Sigmoid colon (tissue), 4 donors: ENCODE measurements around the gene TEK.

Source experiments
- POLR2AphosphoS5 ChIP-seq, 4 donors: sonication (generic); formaldehyde crosslinking; IDR thresholded peaks; one replicate each; pipeline ENCODE4 v1.6.1; 2017; ENCODE audit warnings: antibody characterized with exemption in 4 of 4
- TF ChIP-seq, protein P1 (sequence below), 4 experiments: fragments of 450-650 bp in 3 of 4; fragments of 200-600 bp in 1 of 4; IDR thresholded peaks; one replicate each; pipeline ENCODE4 v1.5.1; 2016 to 2019; ENCODE audit warnings: antibody characterized with exemption in 4 of 4, mild to moderate bottlenecking in 3 of 4, moderate library complexity in 2 of 4

DNA sequence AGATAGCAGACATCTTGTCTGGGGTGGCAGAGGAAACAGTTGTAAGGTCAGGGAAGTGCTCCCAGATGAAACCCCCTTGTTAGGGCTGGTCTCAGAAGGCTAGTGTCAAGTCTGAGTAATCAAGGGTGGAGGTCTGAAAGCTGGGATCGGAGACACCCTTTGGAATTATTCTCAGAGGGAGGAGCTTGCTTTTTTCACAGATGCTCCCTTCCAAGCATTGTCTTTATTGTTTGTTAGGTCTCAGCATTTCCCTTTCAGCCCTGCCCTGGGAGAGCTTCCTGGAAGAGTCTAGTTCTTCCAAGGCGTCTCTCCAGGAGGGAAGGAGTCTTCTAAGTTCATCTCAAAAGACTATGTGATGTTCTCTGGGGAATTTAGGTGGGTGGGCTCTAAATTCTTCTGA lies 3.2 kb downstream of the TEK start:
- TF ChIP-seq, protein P1, sequence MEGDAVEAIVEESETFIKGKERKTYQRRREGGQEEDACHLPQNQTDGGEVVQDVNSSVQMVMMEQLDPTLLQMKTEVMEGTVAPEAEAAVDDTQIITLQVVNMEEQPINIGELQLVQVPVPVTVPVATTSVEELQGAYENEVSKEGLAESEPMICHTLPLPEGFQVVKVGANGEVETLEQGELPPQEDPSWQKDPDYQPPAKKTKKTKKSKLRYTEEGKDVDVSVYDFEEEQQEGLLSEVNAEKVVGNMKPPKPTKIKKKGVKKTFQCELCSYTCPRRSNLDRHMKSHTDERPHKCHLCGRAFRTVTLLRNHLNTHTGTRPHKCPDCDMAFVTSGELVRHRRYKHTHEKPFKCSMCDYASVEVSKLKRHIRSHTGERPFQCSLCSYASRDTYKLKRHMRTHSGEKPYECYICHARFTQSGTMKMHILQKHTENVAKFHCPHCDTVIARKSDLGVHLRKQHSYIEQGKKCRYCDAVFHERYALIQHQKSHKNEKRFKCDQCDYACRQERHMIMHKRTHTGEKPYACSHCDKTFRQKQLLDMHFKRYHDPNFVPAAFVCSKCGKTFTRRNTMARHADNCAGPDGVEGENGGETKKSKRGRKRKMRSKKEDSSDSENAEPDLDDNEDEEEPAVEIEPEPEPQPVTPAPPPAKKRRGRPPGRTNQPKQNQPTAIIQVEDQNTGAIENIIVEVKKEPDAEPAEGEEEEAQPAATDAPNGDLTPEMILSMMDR (IDR thresholded peaks at IDR 0.05), result no peak
- TF ChIP-seq POLR2AphosphoS5 (IDR thresholded peaks at IDR 0.05), result no peak
